Ishikawa (cell line): ENCODE data around the gene BAX.

Source experiments
- CEBPB ChIP-seq: IDR thresholded peaks from 2 replicates; pipeline ENCODE4 v1.6.1; 2012
- CREB1 ChIP-seq: IDR thresholded peaks from 2 replicates; pipeline ENCODE4 v1.6.1; 2012; ENCODE audit warnings: low read depth
- EGR1 ChIP-seq: IDR thresholded peaks from 2 replicates; pipeline ENCODE4 v1.6.1; 2012
- EP300 ChIP-seq: IDR thresholded peaks from 2 replicates; pipeline ENCODE4 v1.6.1; 2012; ENCODE audit warnings: borderline replicate concordance
- FOXM1 ChIP-seq: IDR thresholded peaks from 2 replicates; pipeline ENCODE4 v1.6.1; 2012; ENCODE audit warnings: low read depth, borderline replicate concordance
- NFIC ChIP-seq: IDR thresholded peaks from 2 replicates; pipeline ENCODE4 v1.6.1; 2012
- RAD21 ChIP-seq: IDR thresholded peaks from 2 replicates; pipeline ENCODE4 v1.6.1; 2012; ENCODE audit warnings: low read depth
- REST ChIP-seq: IDR thresholded peaks from 2 replicates; pipeline ENCODE4 v1.6.1; 2012; ENCODE audit warnings: low read depth, mild to moderate bottlenecking
- TAF1 ChIP-seq: IDR thresholded peaks from 2 replicates; pipeline ENCODE4 v1.6.1; 2012; ENCODE audit warnings: low read depth, mild to moderate bottlenecking
- TCF12 ChIP-seq: IDR thresholded peaks from 2 replicates; pipeline ENCODE4 v1.6.1; 2012; ENCODE audit warnings: low read depth
- TEAD4 ChIP-seq: IDR thresholded peaks from 2 replicates; pipeline ENCODE4 v1.6.1; 2012
- YY1 ChIP-seq: IDR thresholded peaks from 2 replicates; pipeline ENCODE4 v1.6.1; 2012; ENCODE audit warnings: low read depth
- ZBTB7A ChIP-seq: IDR thresholded peaks from 2 replicates; pipeline ENCODE4 v1.6.1; 2012; ENCODE audit warnings: low read depth
- TF ChIP-seq, protein P1 (sequence below): IDR thresholded peaks from 2 replicates; pipeline ENCODE4 v1.6.1; 2012
- TF ChIP-seq, protein P2 (sequence below): IDR thresholded peaks from 2 replicates; pipeline ENCODE4 v1.6.1; 2012

BAX gene

GRCh38 chr19:48967346-48968178 lies 12.9 kb downstream of the BAX start:
- TF ChIP-seq FOXM1 (no peak), CEBPB (no peak), NFIC (no peak), ZBTB7A (no peak), EGR1 (no peak), TAF1 (no peak), CREB1 (no peak), YY1 (no peak), TCF12 (no peak), EP300 (no peak), REST (no peak), RAD21 (no peak), TEAD4 (no peak)
- TF ChIP-seq, protein P1, sequence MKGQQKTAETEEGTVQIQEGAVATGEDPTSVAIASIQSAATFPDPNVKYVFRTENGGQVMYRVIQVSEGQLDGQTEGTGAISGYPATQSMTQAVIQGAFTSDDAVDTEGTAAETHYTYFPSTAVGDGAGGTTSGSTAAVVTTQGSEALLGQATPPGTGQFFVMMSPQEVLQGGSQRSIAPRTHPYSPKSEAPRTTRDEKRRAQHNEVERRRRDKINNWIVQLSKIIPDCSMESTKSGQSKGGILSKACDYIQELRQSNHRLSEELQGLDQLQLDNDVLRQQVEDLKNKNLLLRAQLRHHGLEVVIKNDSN: no peak
- TF ChIP-seq, protein P2, sequence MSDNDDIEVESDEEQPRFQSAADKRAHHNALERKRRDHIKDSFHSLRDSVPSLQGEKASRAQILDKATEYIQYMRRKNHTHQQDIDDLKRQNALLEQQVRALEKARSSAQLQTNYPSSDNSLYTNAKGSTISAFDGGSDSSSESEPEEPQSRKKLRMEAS: no peak

DNA sequence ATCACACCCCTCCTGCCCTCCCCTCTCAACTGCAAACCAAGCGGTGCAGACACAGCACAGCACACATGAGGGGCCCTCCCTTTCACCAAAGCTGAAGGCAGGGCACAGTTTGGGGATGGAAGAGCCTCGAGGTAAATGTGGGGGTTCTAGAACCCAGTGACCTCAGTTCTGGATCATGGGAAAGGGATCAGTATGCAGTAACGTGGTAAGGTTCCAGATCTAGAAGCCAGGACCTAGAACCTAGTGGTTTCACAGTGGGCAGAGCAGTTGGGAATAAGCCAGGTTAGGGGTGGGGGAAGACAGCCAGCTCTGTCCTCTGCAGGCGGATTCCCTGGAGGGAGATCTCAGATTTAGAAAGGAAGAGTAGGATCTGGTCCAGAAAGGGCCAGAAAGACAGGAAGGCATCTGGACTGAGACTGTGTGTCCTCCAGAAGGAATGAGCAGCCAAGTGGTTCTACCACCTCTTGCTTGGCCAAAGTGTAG lies 13.5 kb downstream of the BAX start:
- TF ChIP-seq FOXM1: no peak
- no peak for TF ChIP-seq CREB1
- no peak for TF ChIP-seq ZBTB7A
- no peak for TF ChIP-seq EGR1
- no peak for TF ChIP-seq TCF12
- no peak for TF ChIP-seq TAF1
- TF ChIP-seq, protein P2: no peak
- TF ChIP-seq, protein P1: no peak
- TF ChIP-seq NFIC: no peak
- TF ChIP-seq TEAD4: no peak
- no peak for TF ChIP-seq RAD21
- no peak for TF ChIP-seq CEBPB

DNA sequence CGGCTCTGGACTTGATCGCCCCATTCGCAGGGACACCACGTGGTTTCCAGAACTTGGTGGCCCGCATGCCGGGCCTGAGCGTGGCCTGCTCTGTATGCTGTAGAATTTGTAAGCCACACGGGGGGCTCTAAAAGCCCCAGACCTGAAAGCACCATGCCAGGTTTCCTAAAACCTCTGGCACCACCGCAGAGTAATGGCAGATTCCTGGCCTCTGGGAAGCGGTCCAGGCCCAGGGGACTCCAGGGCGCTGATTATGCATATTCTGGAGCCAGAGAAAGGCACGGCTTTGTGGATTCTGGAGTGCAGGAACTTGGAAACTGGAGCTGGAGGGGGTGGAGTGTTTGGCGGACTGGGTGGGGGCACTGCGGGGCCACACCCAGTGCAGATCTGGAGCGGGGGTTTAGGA lies 14.1 kb downstream of the BAX start:
- no peak for TF ChIP-seq RAD21
- TF ChIP-seq NFIC: no peak
- no peak for TF ChIP-seq REST

GRCh38 chr19:48969276-48970138 lies 14.8 kb downstream of the BAX start:
- TF ChIP-seq REST (peak; percentile 59), RAD21 (no peak)
